ENCODE results near the gene CACNA1F.
"Not testable (repeated sequence)": the region's sequence is repeated elsewhere in the genome, so short reads cannot be mapped to it uniquely, and the experiment has no call there.

CACNA1F gene

DNA sequence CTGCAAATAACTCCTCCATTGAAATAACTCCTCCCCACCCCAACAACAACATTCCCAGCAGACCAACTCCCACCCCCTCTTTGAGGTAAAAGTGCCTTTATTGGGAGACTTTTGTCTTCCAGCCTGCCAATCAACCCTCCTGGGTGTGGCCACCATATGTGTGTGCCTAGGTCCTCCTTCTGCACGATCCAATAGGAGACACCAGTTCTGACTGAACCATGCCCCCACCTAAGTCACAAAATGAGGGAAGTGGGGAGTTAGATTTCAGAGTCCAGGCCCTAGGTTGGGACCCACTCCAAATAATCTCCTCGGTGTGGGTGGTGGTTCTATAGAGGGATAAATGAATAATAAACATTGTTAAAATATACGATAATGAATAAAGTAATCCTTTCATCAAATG is 58.4 kb downstream of the CACNA1F start:
- no peak overlapping the region for H3K27ac ChIP-seq (ENCODE audit: low read depth, low read length)
- H3K9me3 ChIP-seq (ENCODE audit: insufficient read depth, low read length): no peaks in the 10 kb centered on the region
- H3K4me3 ChIP-seq (ENCODE audit: insufficient read depth, low read length, poor library complexity, severe bottlenecking): no peak overlapping the region
- TF ChIP-seq EZH2phosphoT487 (conservative IDR thresholded peaks at IDR 0.05; ENCODE audit: low read length) (no peak), CTCF (IDR thresholded peaks at IDR 0.05; ENCODE audit: insufficient read depth, low read length, poor library complexity, severe bottlenecking) (no peak)
- H3K27me3 ChIP-seq (ENCODE audit: low read length): no peaks in the 10 kb centered on the region
- 0 out of 2 replicates have a peak, but pooled peaks cover 3% of the 10 kb centered on the region for H4K20me1 ChIP-seq (ENCODE audit: low read depth, low read length)
- H3K79me2 ChIP-seq (ENCODE audit: insufficient read depth, low read length): peaks cover 9% of the 10 kb centered on the region; the same call in 1 of the 2 replicates
- no peak overlapping the region for H3K9ac ChIP-seq (ENCODE audit: low read length)
- no peak overlapping the region for H2AFZ ChIP-seq (ENCODE audit: low read depth, low read length, severe bottlenecking)
- 0 out of 2 replicates have a peak, but pooled peaks cover 3% of the 10 kb centered on the region for H3F3A ChIP-seq (ENCODE audit: insufficient read depth)
- no peak overlapping the region for H3K4me2 ChIP-seq (ENCODE audit: low read depth, low read length, poor library complexity, severe bottlenecking)
- no peaks in the 10 kb centered on the region for H3K36me3 ChIP-seq (ENCODE audit: low read length)
- H3K9me2 ChIP-seq (replicated peaks; ENCODE audit: insufficient read depth, low read length): no peaks in the 10 kb centered on the region

- peak overlapping the region; percentile 82 for H3K4me2 ChIP-seq (ENCODE audit: low read depth, low read length, poor library complexity, severe bottlenecking)
- not testable (repeated sequence) for H3K9ac ChIP-seq (ENCODE audit: low read length); H3K9me3 ChIP-seq (ENCODE audit: insufficient read depth, low read length); H3K4me3 ChIP-seq (ENCODE audit: insufficient read depth, low read length, poor library complexity, severe bottlenecking); H3K27me3 ChIP-seq (ENCODE audit: low read length); H3K27ac ChIP-seq (ENCODE audit: low read depth, low read length); H2AFZ ChIP-seq (ENCODE audit: low read depth, low read length, severe bottlenecking); H3K79me2 ChIP-seq (ENCODE audit: insufficient read depth, low read length); H3K9me2 ChIP-seq (replicated peaks; ENCODE audit: insufficient read depth, low read length); H4K20me1 ChIP-seq (ENCODE audit: low read depth, low read length); H3K36me3 ChIP-seq (ENCODE audit: low read length); H3F3A ChIP-seq (ENCODE audit: insufficient read depth)
Measured at GRCh38 chrX:49173544-49173943, 59.6 kb downstream of the CACNA1F start.

DNA sequence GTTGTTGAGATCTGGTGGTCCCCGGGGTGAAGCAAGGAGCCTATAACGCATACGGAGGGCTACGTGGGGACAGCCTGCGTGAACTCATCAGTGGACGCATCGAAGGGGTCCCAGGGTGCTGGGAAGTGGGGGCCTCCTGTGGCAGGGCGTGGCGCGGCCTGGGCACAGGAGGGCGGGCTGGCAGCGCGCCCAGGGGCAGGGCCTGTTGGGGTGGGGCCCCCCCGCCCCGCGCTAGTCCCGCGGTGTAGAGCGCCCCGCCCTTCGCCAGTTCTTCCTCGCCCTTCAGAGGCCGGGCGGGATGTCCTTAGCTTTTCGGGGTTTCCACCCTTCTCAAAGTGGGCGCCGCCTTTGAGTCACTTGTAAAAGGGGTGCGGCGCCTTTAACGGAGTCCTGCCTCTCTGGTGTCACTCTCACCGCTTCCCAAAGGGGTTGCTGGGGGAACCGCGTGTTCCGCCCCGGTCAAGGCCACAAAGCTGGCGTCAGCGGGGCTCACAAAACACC is 60.8 kb downstream of the CACNA1F start:
- Histone ChIP-seq H3K9ac (ENCODE audit: low read length) (peak overlapping the region; percentile 93), H4K20me1 (ENCODE audit: low read depth, low read length) (0 out of 2 replicates have a peak, but pooled peaks cover 3% of the 10 kb centered on the region), H3K27ac (ENCODE audit: low read depth, low read length) (peak overlapping the region; percentile 84), H3K4me3 (ENCODE audit: insufficient read depth, low read length, poor library complexity, severe bottlenecking) (peak overlapping the region; percentile 85), H3K36me3 (ENCODE audit: low read length) (no peaks in the 10 kb centered on the region), H3F3A (ENCODE audit: insufficient read depth) (peaks cover 13% of the 10 kb centered on the region), H3K27me3 (ENCODE audit: low read length) (no peaks in the 10 kb centered on the region), H3K9me2 (replicated peaks; ENCODE audit: insufficient read depth, low read length) (no peaks in the 10 kb centered on the region), H3K9me3 (ENCODE audit: insufficient read depth, low read length) (no peaks in the 10 kb centered on the region), H2AFZ (ENCODE audit: low read depth, low read length, severe bottlenecking) (no peak overlapping the region), H3K79me2 (ENCODE audit: insufficient read depth, low read length) (peaks cover 9% of the 10 kb centered on the region; the same call in 1 of the 2 replicates), H3K4me2 (ENCODE audit: low read depth, low read length, poor library complexity, severe bottlenecking) (peak overlapping the region; percentile 82)
- TF ChIP-seq EZH2phosphoT487 (conservative IDR thresholded peaks at IDR 0.05; ENCODE audit: low read length) (no peak), CTCF (IDR thresholded peaks at IDR 0.05; ENCODE audit: insufficient read depth, low read length, poor library complexity, severe bottlenecking) (no peak)

- H3K27me3 ChIP-seq (ENCODE audit: low read length): no peaks in the 10 kb centered on the region
- H2AFZ ChIP-seq (ENCODE audit: low read depth, low read length, severe bottlenecking): peak within 1 kb of the TSS; percentile 14
- TF ChIP-seq EZH2phosphoT487 (conservative IDR thresholded peaks at IDR 0.05; ENCODE audit: low read length) (no peak), CTCF (IDR thresholded peaks at IDR 0.05; ENCODE audit: insufficient read depth, low read length, poor library complexity, severe bottlenecking) (no peak)
- peak within 1 kb of the TSS; percentile 84 for H3K27ac ChIP-seq (ENCODE audit: low read depth, low read length)
- peak within 1 kb of the TSS; percentile 93 for H3K9ac ChIP-seq (ENCODE audit: low read length)
- H3K9me3 ChIP-seq (ENCODE audit: insufficient read depth, low read length): no peaks in the 10 kb centered on the region
- H3K4me2 ChIP-seq (ENCODE audit: low read depth, low read length, poor library complexity, severe bottlenecking): peak within 1 kb of the TSS; percentile 82
- H3K9me2 ChIP-seq (replicated peaks; ENCODE audit: insufficient read depth, low read length): no peaks in the 10 kb centered on the region
- 0 out of 2 replicates have a peak, but pooled peaks cover 3% of the 10 kb centered on the region for H4K20me1 ChIP-seq (ENCODE audit: low read depth, low read length)
- peaks cover 18% of the 10 kb centered on the region for H3F3A ChIP-seq (ENCODE audit: insufficient read depth)
- H3K79me2 ChIP-seq (ENCODE audit: insufficient read depth, low read length): peaks cover 9% of the 10 kb centered on the region; the same call in 1 of the 2 replicates
- peak within 1 kb of the TSS; percentile 85 for H3K4me3 ChIP-seq (ENCODE audit: insufficient read depth, low read length, poor library complexity, severe bottlenecking)
- no peaks in the 10 kb centered on the region for H3K36me3 ChIP-seq (ENCODE audit: low read length)
Measured at GRCh38 chrX:49171752-49172279, 61.3 kb downstream of the CACNA1F start, which contains the start of gene PLP2. TSS of gene PLP2 (plus strand) at chrX:49171898. CDS start at chrX:49172001, 103 bp downstream.

Measured in SU-DHL-6 (cell line).